NCI-H2196 treated with DMSO at 0.1 percent for 48 hours (cell line): ENCODE results near the gene ASH1L.
"Not testable (repeated sequence)": the region's sequence is repeated elsewhere in the genome, so short reads cannot be mapped to it uniquely, and the experiment has no call there.

Experiments used
- DNase-seq: peaks from one replicate; lab custom pipeline; 2025; ENCODE audit not compliant: unreplicated experiment; lab: John Stamatoyannopoulos, UW

ASH1L gene

DNA sequence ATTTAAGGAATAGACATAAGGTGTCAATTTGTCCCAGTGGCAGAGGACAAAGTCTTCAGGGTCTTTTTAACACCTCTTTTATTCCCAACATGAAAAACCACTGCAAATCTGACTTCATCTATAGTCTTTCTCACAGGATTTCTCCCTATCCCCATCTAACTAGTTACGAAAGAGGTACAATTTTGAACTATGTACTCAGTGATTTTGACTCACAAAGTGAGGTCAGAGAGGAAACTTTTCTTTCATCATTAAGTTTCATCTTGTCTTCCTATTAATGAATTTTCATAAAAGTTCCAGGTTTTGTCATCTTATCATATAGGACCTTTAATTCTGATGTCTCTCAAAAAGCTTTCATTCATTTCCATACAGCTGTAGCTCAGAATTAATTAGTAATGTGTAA is 63.3 kb downstream of the ASH1L start:
- no peak for DNase-seq

DNA sequence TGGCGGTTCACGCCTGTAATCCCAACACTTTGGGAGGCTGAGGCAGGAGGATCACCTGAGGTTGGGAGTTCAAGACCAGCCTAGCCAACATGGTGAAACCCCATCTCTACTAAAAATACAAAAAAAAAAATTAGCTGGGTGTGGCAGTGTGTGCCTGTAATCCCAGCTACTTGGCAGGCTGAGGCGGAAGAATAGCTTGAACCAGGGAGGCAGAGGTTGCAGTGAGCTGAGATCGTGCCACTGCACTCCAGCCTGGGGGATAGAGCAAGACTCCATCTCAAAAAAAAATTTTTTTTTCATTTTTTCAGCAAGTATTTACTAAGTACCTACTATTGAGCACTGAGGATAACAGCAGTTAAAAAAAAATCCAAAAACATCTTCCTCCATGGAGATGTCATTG is 69.0 kb downstream of the ASH1L start:
- not testable (repeated sequence) for DNase-seq

DNA sequence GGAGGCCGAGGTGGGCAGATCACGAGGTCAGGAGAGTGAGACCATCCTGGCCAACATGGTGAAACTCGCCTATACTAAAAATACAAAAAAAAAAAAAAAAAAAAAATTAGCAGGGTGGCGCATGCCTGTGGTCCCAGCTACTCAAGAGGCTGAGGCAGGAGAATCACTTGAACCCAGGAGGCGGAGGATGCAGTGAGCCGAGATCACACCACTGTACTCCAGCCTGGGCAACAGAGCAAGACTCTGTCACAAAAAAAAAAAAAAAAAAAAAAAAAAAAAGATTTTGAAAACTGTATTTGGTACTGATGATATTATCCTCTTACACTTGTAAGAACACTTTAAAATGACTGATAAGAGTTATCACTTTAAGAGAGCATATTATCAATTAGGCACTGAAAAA is 74.2 kb downstream of the ASH1L start:
- DNase-seq: not testable (repeated sequence)

DNA sequence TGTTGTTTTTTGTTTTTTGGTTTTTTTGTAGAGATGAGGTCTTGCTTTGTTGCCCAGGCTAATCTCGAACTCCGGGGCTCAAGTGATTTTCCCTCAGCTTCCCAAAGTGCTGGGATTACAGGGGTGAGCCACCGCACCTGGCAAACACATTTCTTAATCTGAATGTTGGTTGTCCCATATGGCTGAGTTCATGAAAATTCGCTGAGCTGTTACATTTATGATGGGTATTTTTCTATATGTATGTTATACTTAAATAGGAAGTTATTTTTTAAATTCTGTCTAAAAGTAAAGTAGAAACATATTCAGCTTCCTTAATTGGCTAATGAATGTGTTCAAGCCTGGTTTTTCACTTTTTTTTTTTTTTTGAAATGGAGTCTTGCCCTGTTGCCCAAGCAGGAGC is 75.1 kb downstream of the ASH1L start:
- DNase-seq: no peak

DNA sequence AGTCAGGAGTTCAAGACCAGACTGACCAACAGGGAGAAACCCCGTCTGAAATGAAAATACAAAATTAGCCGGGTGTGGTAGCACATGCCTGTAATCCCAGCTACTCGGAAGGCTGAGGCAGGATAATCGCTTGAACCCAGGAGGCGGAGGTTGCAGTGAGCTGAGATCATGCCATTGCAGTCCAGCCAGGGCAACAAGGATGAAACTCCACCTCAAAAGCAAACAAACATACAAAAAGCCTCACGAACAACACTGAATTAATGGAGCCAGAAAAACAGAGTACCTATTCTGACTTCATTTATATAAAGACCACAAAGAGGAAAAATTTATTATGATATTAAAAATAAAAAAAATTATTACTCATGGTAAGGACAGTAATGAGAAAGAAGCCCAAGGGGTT is 75.7 kb downstream of the ASH1L start:
- DNase-seq: not testable (repeated sequence)

DNA sequence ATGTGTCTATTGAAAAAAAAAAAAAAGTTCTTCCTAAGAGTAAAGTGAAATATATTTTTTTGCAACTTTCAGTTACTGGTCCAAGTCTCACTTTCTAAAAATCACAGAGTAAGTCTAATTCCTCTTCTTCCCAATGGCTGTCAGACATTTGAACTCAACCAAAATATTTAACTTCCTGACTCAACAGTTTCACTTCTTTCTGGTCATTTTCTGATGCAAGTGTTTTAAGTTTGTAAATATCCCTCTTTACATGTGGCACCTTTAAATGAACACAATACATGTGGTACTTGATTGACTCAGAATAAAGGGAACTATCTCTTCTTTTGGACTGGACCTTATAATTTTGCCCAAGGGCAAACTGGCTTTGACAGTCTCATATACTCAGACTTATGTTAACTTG is 76.7 kb downstream of the ASH1L start:
- no peak for DNase-seq

DNA sequence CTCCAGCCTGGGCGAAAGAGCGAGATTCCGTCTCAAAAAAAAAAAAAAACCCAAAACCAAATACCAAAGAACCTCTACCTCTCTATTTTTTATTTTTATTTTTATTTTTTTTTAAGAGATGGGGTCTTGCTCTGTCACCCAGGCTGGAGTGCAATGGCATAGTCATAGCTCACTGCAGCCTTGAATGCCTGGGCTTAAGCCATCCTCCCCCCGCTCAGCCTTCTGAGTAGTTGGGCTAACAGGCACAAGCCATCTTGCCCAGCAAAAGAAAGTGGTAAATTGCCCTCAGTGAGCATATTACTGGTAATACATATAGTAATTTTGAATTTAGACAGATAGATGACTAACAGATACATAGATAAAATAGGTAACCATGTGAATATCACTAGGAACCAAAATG is 77.4 kb downstream of the ASH1L start:
- no peak for DNase-seq

DNA sequence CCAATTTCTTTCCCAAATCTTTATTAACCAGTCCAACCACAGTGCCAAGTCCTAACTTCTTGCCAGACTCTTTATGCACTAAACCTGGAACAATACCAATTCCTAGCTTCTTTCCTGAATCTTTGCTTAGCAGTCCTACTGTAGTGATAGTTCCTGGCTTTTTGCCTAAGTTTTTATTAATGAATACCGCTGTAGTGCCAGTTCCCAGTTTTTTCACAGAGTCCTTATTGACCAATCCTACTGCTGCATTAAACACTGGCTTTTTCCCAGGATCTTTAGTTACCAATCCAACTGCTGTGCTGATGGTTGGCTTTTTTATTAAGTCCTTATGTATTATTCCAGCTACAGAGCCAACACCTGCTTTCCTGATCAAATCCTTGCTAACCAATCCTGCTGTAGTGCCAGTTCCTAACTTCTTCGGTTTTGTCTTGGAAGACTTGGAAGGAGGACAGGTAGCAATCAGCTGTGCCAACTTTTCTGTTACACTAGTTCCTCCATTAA is 80.8 kb downstream of the ASH1L start:
- DNase-seq: no peak

DNA sequence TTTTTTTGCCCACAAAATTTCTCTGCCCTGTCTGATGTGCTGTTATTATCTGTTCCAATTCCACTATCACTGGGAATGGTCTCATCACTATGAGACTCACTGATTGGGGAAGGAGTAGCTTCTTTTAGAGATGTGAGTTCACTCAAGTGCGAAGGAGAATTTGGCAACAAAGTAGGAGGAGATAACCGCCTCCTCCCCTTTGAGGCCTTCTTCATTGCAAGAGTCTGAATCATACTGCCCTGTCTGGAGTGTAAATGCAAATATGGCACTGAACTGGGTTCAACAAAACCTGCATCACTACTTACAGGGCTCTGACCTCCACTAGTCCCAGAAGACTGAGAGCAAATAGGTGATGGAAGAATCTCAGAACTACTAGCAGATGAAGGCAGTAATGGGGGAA is 83.4 kb downstream of the ASH1L start:
- no peak for DNase-seq

DNA sequence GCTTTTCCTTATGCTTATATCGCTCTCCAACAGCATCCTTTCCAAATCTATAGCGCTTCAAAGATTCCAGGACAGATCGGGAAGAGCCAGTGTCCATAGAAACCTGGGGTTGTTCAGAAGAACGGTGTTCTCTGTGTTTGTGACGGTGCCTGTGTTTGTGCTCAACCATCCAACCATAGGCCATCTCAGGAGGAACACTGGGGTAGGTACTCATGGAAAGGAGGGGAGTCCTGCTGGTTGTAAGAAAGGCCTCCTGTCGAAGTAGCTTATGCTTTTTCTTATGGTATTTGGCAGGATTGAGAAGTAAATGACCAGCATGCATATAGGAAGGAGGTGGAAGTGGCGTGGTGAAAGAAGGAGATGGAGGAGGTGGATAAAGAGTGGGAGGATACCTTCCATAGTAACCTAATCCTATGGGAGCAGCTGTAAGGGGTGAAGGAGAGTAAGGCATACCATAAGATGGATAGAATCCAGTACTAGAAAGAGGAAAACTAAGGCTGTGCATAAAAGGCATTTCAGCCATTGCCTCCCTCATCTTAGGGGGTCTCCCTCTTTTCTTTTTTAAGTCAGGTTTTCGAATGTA is 84.2 kb downstream of the ASH1L start:
- no peak for DNase-seq

DNA sequence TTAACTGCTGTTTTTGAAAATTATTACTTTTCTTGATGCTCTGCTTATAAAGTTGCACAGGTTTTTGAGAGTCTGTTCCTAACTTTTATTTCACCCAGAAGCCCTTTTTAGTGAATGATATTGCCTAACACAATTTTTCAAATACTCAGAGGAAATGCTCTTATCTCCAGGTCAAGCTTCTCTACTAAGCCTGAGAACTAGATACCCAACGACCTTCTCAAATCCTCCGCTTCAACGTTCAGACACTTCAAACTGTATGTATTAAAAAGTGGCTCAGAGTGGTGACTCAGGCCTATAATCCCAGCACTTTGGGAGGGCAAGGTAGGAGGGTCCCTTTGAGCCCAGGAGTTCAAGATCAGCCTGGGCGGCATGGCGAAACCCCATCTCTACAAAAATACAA is 88.5 kb downstream of the ASH1L start:
- no peak for DNase-seq

DNA sequence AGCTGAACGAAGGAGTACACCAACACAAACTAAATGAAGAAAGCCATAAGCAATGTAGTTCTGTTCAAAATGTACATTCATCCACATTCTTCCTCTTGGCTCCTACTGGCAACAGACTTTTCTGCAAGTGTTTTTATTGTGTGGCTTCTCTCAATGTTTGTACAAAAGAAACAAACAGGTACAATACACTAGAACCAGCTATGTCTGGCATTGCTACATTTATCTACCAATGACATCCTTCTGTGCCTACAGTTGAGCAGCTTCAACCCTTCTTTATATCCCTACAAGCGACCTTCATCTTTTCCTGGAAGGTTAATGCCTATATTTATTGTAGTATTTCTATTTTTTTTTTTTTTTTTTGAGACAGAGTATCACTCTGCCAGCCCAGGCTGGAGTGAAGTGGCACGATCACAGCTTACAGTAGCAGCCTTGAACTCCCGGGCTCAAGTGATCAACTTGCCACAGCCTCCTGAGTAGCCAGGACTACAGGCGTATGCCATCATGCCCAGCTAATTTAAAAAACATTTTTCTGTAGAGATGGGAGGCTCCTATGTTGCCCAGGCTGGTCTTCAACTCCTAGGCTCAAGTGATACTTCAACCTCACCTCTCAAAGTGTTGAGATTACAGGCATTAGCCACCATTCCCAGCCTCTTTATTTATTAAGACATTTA is 89.3 kb downstream of the ASH1L start:
- no peak for DNase-seq

DNA sequence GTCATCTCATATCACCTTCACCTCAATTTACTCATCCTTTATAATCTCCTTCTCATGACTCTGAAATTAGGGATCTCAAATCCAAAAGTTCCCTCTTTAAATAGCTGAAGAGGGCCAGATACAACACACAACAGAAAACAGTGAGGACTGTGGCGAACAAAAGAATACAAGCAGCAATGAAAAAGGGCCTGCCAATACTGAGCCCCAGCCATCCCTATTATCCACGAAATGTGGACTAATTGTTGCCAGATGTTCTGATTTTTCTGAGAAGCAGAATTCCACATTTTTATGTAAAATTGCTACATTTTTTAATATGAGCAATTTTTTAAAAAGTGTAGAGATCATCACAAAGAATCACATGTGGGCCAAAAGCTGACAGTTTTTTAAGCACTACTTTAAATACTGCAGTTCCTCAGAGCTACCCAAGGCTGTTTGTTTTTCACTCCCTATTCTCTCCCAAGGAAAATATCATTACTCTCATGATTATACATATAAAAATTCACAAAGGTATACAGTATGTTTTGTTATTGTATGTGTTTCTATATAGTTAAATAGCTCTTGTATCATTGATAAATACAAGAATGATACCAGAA is 90.0 kb downstream of the ASH1L start:
- DNase-seq: no peak

DNA sequence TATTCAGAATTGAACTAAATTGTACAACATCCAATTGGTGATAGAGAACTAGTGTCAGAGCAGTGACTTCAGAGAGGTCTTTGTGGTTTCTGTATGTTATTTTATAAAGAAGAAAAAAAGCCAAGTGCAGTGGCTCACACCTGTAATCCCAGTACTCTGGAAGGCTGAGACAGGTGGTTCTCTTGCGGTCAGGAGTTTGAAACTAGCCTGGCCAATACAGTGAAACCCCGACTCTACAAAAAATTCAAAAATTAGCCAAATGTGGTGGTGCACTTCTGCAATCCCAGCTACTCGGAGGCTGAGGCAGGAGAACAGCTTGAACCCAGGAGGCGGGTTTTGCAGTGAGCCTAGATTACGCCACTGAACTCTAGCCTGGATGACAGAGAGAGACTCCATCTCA is 90.7 kb downstream of the ASH1L start:
- DNase-seq: no peak

DNA sequence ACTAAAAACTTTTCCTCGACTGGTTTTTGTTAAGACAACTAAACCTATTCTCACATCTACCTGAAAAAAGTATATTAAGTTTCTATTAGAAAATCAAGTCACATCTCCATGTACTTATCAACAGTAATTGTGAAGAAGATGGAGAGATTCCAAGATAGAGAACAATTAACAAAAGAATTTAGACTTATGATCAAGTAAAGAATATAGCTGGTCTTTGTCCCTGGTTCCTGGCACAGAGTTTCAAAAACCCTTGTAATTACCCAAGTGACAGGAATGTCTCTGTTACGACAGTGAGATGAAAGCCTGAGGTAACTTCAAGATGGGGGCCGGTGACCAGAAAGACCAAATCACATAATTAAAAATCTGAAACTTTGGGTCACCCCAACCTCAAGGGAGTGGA is 91.6 kb downstream of the ASH1L start:
- DNase-seq: no peak

DNA sequence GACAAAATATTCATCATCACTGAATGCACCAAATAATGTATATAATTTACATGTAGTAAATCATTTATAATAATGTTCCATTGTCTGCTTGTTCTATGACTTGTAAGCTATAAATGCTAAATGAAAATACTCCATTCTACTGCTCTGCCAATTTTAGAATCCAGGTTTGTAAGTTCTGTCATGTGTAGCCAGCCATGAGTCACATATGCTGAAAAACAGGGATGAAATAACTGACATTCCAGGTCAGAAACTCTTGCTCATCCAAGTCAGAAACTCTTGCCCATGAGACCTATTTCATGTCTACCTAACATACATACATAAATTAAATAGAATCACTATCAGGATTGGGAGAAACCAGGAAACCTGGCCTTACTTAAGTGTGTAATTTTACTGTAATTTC is 95.6 kb downstream of the ASH1L start:
- no peak for DNase-seq

DNA sequence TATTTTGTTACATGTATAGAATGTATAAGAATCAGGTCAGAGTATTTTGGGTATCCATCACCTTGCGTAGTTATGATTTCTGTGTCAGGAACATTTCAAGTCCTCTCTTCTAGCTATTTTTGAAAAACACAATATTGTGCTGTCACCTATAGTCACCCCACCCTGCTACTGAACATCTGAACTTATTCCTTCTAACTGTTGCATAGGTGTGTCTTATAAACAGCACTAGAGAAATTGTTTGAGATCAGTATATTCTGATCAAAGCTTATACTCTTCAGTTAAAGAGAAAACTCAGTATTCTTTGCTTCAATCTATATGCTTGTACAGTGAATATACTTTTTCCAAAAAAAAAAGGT is 96.0 kb downstream of the ASH1L start:
- DNase-seq: no peak

DNA sequence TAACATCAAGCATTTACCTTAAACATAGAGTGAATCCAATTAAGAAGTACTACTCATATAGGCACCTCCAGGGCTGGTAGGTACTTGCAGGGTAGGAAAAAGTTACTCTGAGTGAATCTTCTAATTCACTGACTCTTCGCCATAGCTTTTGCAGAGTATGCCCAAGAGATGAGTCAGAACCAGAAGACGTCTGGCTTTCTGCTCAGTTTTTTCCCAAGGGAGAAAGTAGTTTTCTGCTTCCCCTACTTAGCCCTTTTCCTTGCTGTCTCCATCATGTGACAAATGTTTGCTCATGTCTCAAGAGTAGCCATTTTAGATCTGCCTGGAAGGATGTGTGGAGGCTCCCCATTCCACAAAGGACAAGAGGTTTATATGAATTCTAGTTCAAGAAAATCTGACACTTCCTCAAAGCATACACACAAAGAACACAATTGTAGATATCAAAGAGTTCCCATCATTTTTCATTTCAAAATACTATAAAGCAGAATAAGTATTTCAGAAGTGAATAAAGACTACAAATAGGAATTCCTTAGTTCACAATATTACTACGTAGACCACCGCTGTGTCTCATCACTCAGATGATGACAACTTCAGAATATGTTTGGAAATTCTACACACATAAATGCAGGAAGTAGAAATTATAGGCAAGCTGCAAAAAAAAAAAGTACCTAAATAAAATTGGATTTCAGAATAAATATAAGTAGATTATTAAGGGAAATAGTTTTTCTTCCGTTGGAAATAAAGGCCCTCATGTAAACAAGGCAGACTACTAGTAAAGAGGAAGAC is 98.5 kb downstream of the ASH1L start:
- DNase-seq: no peak

DNA sequence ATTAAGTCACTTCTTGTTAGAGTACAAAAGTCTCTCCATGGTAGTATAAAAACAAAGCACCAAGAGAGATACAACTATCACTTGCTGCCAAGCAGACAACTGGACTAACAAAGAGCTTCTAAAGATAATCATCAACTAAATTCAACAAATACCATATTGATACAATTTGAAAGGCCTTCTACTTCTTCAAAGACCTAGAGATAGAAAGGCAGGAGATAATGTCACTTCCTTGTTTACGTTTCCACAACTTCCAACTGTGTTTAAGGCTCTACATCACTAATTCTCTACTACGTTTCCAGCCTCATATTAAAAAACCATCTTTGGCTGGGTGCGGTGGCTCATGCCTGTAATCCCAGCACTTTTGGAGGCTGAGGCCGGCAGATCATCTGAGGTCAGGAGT is 104.5 kb downstream of the ASH1L start:
- no peak for DNase-seq

DNA sequence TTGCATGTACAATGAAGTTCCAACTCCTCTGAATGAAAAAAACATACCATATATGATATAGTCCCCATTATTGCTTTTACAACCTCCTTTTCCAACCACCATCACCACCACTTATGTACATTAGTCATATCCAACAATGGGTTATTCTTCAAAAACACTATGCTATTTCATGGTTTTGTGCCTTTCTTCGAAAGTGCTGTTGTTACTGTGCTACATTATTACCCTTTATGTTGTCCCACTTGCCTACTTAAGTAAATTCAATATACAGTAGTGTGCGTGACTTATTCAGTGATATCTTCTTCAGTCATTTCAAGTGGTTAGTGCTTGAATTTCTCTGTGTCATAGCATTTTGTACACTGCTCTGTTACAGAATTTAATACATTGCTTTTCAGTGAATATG is 105.3 kb downstream of the ASH1L start:
- no peak for DNase-seq

DNA sequence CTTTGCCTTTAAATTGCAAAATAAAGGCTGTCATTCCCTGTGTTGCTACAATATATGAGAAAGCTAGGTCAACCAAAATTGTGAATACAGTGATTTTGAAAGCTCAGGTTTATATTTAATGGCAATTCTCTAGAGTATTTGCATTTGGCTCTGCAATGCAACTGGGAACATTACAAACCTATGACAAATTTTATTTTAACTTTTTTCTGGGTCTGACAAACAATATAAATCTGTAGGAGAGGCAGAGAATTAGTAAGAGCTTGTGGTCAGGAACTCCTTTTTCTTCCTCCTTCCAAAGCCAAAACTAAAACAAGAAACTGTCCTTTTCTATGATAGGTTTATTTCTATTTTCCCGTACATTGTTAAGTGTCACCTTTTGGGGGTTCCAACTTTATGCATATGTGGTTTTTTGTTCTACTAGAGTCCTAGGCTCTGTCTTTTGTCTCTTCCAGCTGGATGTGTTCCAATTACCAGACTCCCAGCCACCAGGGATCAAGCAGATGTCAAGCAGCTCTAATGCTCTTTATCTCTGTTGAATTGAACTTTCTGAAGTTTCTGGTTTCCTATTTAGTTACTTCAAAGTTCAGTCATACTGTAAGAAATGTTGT is 106.9 kb downstream of the ASH1L start:
- DNase-seq: no peak

DNA sequence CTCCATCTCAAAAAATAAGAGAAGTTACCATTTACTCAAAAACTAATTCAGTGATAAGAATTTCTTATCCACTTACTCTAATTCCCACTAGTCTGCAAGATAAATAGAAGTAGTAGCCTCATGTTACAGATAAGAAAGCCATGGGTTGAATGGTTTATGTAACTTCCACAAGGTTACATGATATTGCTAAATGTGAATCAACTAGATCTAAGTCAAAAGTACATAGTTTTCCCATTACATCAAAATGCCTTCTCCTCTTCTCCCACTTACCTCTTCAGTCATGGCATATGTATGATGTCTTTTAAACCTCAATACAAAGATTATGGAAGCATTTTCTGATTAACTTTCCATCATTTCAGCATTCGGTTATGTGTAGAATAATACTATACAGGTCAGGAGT is 108.5 kb downstream of the ASH1L start:
- no peak for DNase-seq
